NCI-H2081 treated with DMSO at 0.1 percent for 48 hours (cell line): Measurements from ENCODE around the gene NINJ2.
"Not testable (repeated sequence)": the region's sequence is repeated elsewhere in the genome, so short reads cannot be mapped to it uniquely, and the experiment has no call there.

Experiments used
- DNase-seq: peaks from one replicate; lab custom pipeline; 2025; lab: John Stamatoyannopoulos, UW

NINJ2 gene

GRCh38 chr12:586318-587071 lies 76.8 kb downstream of the NINJ2 start:
- DNase-seq: no peak

- no peak for DNase-seq
Measured at GRCh38 chr12:585062-586061, 77.9 kb downstream of the NINJ2 start.

- no peak for DNase-seq
Measured at GRCh38 chr12:583251-583869, 79.9 kb downstream of the NINJ2 start.

- DNase-seq: no peak
Measured at GRCh38 chr12:581746-582145, 81.5 kb downstream of the NINJ2 start.

- DNase-seq: no peak
Measured at GRCh38 chr12:581321-581720, 81.9 kb downstream of the NINJ2 start.

GRCh38 chr12:580813-581212 lies 82.4 kb downstream of the NINJ2 start:
- no peak for DNase-seq

- no peak for DNase-seq
Measured at GRCh38 chr12:579420-580110, 83.7 kb downstream of the NINJ2 start.

GRCh38 chr12:578748-579419 lies 84.4 kb downstream of the NINJ2 start:
- no peak for DNase-seq

GRCh38 chr12:577994-578747 lies 85.1 kb downstream of the NINJ2 start:
- DNase-seq: not testable (repeated sequence)

GRCh38 chr12:576615-577110 lies 86.6 kb downstream of the NINJ2 start:
- no peak for DNase-seq

- DNase-seq: no peak
Measured at GRCh38 chr12:575948-576614, 87.2 kb downstream of the NINJ2 start.

GRCh38 chr12:575129-575502 lies 88.1 kb downstream of the NINJ2 start:
- DNase-seq: no peak

GRCh38 chr12:574475-575128 lies 88.6 kb downstream of the NINJ2 start:
- no peak for DNase-seq

- no peak for DNase-seq
Measured at GRCh38 chr12:573232-573631, 90.0 kb downstream of the NINJ2 start.

- no peak for DNase-seq
Measured at GRCh38 chr12:572532-572899, 90.7 kb downstream of the NINJ2 start.

- DNase-seq: no peak
Measured at GRCh38 chr12:571795-572531, 91.3 kb downstream of the NINJ2 start.

- DNase-seq: no peak
Measured at GRCh38 chr12:570921-571794, 92.1 kb downstream of the NINJ2 start.

GRCh38 chr12:570435-570920 lies 92.8 kb downstream of the NINJ2 start:
- DNase-seq: no peak
